DND-41 (cell line): ENCODE data around the gene SOCS7.

ENCODE experiments used
- EZH2 ChIP-seq: IDR thresholded peaks from 3 replicates; pipeline ENCODE4 v1.6.1; 2012; ENCODE audit warnings: borderline replicate concordance, low read depth, mild to moderate bottlenecking, moderate library complexity, low read length, inconsistent platforms; ENCODE audit not compliant: severe bottlenecking
- TF ChIP-seq, protein P1 (sequence below): IDR thresholded peaks from 2 replicates; pipeline ENCODE4 v1.5.1; 2012; ENCODE audit warnings: borderline replicate concordance, low read length, moderate library complexity, mild to moderate bottlenecking; ENCODE audit not compliant: poor library complexity, severe bottlenecking; ENCODE audit errors: extremely low read depth

DNA sequence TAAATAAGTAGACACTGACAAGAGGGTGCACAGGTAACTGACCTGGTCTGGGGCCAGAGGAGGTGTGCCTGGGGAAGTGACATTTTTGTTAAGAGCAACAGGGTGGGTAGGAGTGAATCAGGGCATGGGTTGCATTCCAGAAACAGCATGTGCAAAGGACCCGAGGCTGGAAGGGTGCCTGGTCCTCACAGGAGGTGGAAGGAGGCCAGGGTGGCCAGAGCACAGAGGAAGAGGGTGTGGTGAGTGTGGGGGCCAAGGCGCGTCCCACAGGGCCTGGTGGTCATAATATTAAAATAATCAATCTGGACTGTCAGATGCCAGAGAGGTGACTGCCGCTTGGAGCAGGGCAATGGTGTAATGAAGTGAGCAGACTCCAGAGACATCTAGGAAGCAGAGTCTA, 90.9 kb downstream of the SOCS7 start:
- TF ChIP-seq, protein P1, sequence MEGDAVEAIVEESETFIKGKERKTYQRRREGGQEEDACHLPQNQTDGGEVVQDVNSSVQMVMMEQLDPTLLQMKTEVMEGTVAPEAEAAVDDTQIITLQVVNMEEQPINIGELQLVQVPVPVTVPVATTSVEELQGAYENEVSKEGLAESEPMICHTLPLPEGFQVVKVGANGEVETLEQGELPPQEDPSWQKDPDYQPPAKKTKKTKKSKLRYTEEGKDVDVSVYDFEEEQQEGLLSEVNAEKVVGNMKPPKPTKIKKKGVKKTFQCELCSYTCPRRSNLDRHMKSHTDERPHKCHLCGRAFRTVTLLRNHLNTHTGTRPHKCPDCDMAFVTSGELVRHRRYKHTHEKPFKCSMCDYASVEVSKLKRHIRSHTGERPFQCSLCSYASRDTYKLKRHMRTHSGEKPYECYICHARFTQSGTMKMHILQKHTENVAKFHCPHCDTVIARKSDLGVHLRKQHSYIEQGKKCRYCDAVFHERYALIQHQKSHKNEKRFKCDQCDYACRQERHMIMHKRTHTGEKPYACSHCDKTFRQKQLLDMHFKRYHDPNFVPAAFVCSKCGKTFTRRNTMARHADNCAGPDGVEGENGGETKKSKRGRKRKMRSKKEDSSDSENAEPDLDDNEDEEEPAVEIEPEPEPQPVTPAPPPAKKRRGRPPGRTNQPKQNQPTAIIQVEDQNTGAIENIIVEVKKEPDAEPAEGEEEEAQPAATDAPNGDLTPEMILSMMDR = no peak
- no peak for TF ChIP-seq EZH2
